Measurements from ENCODE around the gene EDAR. TPM values are rescaled to one million over a fixed set of nuclear protein-coding genes. Genes with fewer than 3 reads are reported as not detected.

EDAR gene
- total RNA-seq, 4 donors from 2014 or later, result not detected

DNA sequence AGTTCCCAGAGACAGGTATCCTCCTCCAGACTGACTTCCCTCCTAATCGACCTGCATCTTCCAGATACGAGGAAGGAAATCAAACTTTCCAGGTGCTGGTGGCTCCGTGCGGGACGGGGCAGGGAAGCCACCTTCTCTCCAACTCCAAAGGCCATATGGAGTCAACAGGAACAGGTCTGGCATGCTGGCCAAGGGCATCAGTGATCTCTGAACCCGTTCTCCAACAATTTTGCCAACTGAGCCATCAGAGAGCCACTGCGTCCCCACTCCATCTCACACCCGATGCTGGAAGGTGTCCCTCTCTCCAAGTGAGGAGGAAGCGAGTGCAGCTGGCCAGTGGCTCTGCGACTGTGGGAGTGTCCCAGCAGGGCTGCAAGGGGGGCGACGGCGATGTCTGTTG lies 5.4 kb downstream of the EDAR start:
- WGBS, result 90% methylated on average over 12 of the region's 13 CpGs
- Histone ChIP-seq H3K27me3 (peaks cover 0 to 16% (median 0%) of the 10 kb centered on the region in 4 donors), H3K4me3 (no peak overlapping the region), H3K36me3 (no peaks in the 10 kb centered on the region), H3K27ac (replicated peaks in 1 of 4) (no peak overlapping the region), H3K9me3 (no peaks in the 10 kb centered on the region), H3K4me1 (peaks cover 0 to 8% (median 6%) of the 10 kb centered on the region in 4 donors)
- no peak for DNase-seq (ENCODE audit: extremely low spot score)
- intact Hi-C loops (cut with DNase I), result no loop called here
- TF ChIP-seq, protein P1, sequence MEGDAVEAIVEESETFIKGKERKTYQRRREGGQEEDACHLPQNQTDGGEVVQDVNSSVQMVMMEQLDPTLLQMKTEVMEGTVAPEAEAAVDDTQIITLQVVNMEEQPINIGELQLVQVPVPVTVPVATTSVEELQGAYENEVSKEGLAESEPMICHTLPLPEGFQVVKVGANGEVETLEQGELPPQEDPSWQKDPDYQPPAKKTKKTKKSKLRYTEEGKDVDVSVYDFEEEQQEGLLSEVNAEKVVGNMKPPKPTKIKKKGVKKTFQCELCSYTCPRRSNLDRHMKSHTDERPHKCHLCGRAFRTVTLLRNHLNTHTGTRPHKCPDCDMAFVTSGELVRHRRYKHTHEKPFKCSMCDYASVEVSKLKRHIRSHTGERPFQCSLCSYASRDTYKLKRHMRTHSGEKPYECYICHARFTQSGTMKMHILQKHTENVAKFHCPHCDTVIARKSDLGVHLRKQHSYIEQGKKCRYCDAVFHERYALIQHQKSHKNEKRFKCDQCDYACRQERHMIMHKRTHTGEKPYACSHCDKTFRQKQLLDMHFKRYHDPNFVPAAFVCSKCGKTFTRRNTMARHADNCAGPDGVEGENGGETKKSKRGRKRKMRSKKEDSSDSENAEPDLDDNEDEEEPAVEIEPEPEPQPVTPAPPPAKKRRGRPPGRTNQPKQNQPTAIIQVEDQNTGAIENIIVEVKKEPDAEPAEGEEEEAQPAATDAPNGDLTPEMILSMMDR (IDR thresholded peaks at IDR 0.05), result no peak
- TF ChIP-seq POLR2AphosphoS5 (IDR thresholded peaks at IDR 0.05) (no peak), POLR2A (IDR thresholded peaks at IDR 0.05; ENCODE audit: low read depth) (no peak), EP300 (IDR thresholded peaks at IDR 0.05) (no peak)

DNA sequence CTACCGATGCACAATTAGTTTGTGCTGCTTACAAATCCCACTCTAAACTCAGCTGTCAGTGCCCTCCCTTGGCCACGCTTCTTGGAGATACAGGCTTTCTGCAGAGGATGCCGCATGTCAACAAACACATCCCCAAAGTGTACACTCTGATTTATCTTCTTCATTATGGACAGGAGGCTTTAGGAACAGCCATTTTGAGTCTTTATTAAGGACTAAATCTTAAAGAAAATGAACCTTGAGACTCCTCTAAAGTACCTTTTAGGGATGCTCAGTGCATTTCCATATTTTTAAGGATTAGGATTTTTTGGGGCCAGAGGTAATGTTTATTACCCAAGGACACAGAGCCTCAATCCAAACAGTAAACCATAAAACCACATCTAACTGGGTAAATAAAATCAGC lies 6.0 kb downstream of the EDAR start:
- Histone ChIP-seq H3K27ac (replicated peaks in 1 of 4) (no peak overlapping the region), H3K36me3 (no peaks in the 10 kb centered on the region)
- 92% methylated on average over 3 of the region's 3 CpGs for WGBS

DNA sequence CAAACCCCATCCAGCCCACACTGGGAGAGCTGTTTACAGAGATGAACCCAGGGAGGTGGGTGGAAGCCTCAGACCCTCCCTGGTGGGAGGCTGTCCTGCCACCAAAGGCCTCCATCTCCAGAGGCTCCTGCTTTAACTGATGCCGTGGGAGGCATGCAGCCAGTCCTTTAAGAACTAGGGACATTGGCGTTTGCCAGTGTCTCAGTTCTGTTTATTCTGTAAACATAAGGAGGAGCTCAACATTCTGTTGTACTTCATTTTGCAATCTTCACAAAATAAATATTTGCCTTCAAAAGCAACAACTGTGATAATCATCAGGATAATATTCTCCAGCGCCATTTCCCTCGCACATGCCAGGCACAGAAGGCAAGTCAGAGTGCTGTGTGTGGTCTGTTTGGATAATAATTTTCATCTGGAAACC lies 6.8 kb downstream of the EDAR start:
- WGBS, result 81% methylated on average over 4 of the region's 4 CpGs
- intact Hi-C loops (cut with DNase I), result no loop called here
- peaks cover 0 to 10% (median 8%) of the 10 kb centered on the region in 4 donors for H3K4me1 ChIP-seq
- H3K36me3 ChIP-seq, result no peaks in the 10 kb centered on the region
- no peaks in the 10 kb centered on the region for H3K9me3 ChIP-seq
- H3K4me3 ChIP-seq, result no peak overlapping the region
- H3K27ac ChIP-seq (replicated peaks in 1 of 4), result no peak overlapping the region
- DNase-seq (ENCODE audit: extremely low spot score), result no peak
- peaks cover 0 to 7% (median 0%) of the 10 kb centered on the region in 4 donors for H3K27me3 ChIP-seq
- TF ChIP-seq POLR2A (IDR thresholded peaks at IDR 0.05; ENCODE audit: low read depth), result no peak
- TF ChIP-seq EP300 (IDR thresholded peaks at IDR 0.05), result no peak
- no peak for TF ChIP-seq POLR2AphosphoS5 (IDR thresholded peaks at IDR 0.05)
- TF ChIP-seq, protein P1 (IDR thresholded peaks at IDR 0.05), result no peak

More for the DNA sequence above, 6.0 kb downstream of the EDAR start:
- Histone ChIP-seq H3K9me3 (no peaks in the 10 kb centered on the region), H3K27me3 (peaks cover 0 to 11% (median 0%) of the 10 kb centered on the region in 4 donors), H3K4me3 (no peak overlapping the region), H3K4me1 (peaks cover 0 to 10% (median 8%) of the 10 kb centered on the region in 4 donors)
- TF ChIP-seq EP300 (IDR thresholded peaks at IDR 0.05) (no peak), POLR2AphosphoS5 (IDR thresholded peaks at IDR 0.05) (no peak), POLR2A (IDR thresholded peaks at IDR 0.05; ENCODE audit: low read depth) (no peak)
- TF ChIP-seq, protein P1 (IDR thresholded peaks at IDR 0.05), result no peak
- DNase-seq (ENCODE audit: extremely low spot score), result no peak
- intact Hi-C loops (cut with DNase I), result no loop called here

DNA sequence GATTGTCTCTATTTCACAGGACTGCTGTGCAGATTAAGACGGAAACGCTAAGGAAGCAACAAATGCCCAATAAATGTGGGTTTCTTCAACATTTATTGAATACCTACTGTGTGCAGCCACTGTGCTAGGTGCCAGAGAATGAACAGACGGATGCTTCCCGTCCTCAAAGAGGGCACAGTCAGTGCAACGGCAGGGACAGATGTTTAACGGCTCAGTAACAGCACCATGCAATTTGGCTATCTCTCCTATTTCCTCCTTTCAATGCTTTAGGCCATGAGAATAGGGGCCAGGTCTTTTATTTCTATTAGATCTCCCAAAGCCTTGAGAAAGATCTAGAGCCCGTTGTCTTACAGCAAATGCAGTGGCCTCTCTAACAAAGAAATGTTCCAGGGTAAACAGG lies 7.2 kb downstream of the EDAR start:
- Histone ChIP-seq H3K27ac (replicated peaks in 1 of 4) (no peak overlapping the region), H3K4me1 (peaks cover 0 to 10% (median 8%) of the 10 kb centered on the region in 4 donors), H3K4me3 (no peak overlapping the region), H3K9me3 (no peaks in the 10 kb centered on the region), H3K36me3 (no peaks in the 10 kb centered on the region), H3K27me3 (peaks cover 0 to 3% (median 0%) of the 10 kb centered on the region in 4 donors)
- no peak for DNase-seq (ENCODE audit: extremely low spot score)
- TF ChIP-seq, protein P1 (IDR thresholded peaks at IDR 0.05), result no peak
- no peak for TF ChIP-seq POLR2A (IDR thresholded peaks at IDR 0.05; ENCODE audit: low read depth)
- 81% methylated on average over 7 of the region's 7 CpGs for WGBS
- intact Hi-C loops (cut with DNase I), result no loop called here

DNA sequence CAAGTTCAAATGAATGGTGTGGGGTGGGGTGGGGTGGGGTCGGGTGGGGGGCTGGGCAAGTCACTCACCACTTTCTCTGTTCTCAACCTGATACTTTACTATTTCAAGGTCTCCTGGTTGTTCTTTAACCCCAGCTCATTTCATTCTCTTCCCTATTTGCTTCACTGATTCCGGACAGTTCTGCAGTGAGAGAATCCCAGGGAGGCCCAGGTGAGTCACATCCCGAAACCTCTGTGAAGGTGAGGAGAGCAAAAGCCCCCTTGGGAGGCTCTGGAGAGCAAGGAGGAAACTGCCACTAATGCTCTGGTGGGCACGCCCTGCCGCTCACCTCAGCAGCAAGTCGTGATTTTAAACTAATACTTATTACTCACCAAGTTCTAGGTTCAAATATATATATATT lies 8.9 kb downstream of the EDAR start:
- Histone ChIP-seq H3K27ac (replicated peaks in 1 of 4) (no peak overlapping the region), H3K36me3 (no peaks in the 10 kb centered on the region), H3K27me3 (no peaks in the 10 kb centered on the region), H3K4me1 (peaks cover 0 to 10% (median 8%) of the 10 kb centered on the region in 4 donors), H3K4me3 (no peak overlapping the region), H3K9me3 (no peaks in the 10 kb centered on the region)
- 87% methylated on average over 6 of the region's 6 CpGs for WGBS
- intact Hi-C loops (cut with DNase I), result no loop called here
- DNase-seq (ENCODE audit: extremely low spot score), result no peak
- TF ChIP-seq POLR2A (IDR thresholded peaks at IDR 0.05; ENCODE audit: low read depth), result no peak
- no peak for TF ChIP-seq EP300 (IDR thresholded peaks at IDR 0.05)
- TF ChIP-seq POLR2AphosphoS5 (IDR thresholded peaks at IDR 0.05), result no peak

All from esophagus muscularis mucosa (tissue), 4 donors.